CD4-positive, alpha-beta memory T cell (primary cell): ENCODE results near the gene PRDX3. TPM values are rescaled to one million over a fixed set of nuclear protein-coding genes. Genes with fewer than 3 reads are reported as not detected.
"Not testable (repeated sequence)": the region's sequence is repeated elsewhere in the genome, so short reads cannot be mapped to it uniquely, and the experiment has no call there.

Source experiments
- CTCF ChIA-PET: fragments of 350-600 bp; sonication (Branson Sonifier 250); formaldehyde crosslinking; loops from one replicate; lab custom pipeline; 2021; ENCODE audit warnings: inconsistent platforms; ENCODE audit not compliant: partially characterized antibody; lab: Charles Lee
- POLR2A ChIA-PET: fragments of 350-600 bp; sonication (Branson Sonifier 250); formaldehyde crosslinking; loops from one replicate; lab custom pipeline; 2021; ENCODE audit not compliant: partially characterized antibody; lab: Charles Lee
- DNase-seq, 5 donors: peaks; one replicate each; pipeline versions ENCODE4 v3.0.0 to v3.0.0-alpha.2; 2020 to 2022; ENCODE audit warnings: mixed read lengths in 1 of 5
- H3K27ac ChIP-seq: one replicate; pipeline ENCODE4 v1.7.0; 2013; ENCODE audit warnings: low read depth, low read length
- H3K27me3 ChIP-seq: 2 replicates; pipeline ENCODE4 v1.7.0; 2013; ENCODE audit warnings: mild to moderate bottlenecking, low read length, moderate library complexity; ENCODE audit not compliant: insufficient read depth
- H3K36me3 ChIP-seq: 2 replicates; pipeline ENCODE4 v1.7.0; 2013; ENCODE audit warnings: mild to moderate bottlenecking, low read length, moderate library complexity; ENCODE audit not compliant: insufficient read depth
- H3K4me1 ChIP-seq: 2 replicates; pipeline ENCODE4 v1.7.0; 2013; ENCODE audit warnings: mild to moderate bottlenecking, low read length, moderate library complexity; ENCODE audit not compliant: insufficient read depth
- H3K4me3 ChIP-seq, 2 donors: one replicate each; pipeline ENCODE4 v1.7.0; 2013; ENCODE audit warnings: low read length in 2 of 2, mild to moderate bottlenecking in 1 of 2
- H3K9me3 ChIP-seq, 2 donors: one replicate each; pipeline ENCODE4 v1.7.0; 2013; ENCODE audit warnings: low read length in 2 of 2, control low read depth in 1 of 2; ENCODE audit not compliant: control insufficient read depth in 1 of 2
- H3K27ac Mint-ChIP-seq, 7 donors: one replicate each; pipeline ENCODE4 v1.8.0; 2020 to 2021; ENCODE audit warnings: mixed read lengths in 7 of 7, mild to moderate bottlenecking in 6 of 7, inconsistent platforms in 3 of 7, moderate library complexity in 3 of 7
- H3K27me3 Mint-ChIP-seq, 2 donors: one replicate each; pipeline ENCODE4 v1.8.0; 2020 to 2021; ENCODE audit warnings: mixed read lengths in 2 of 2
- H3K36me3 Mint-ChIP-seq, 2 donors: one replicate each; pipeline ENCODE4 v1.8.0; 2020 to 2021; ENCODE audit warnings: mixed read lengths in 2 of 2, inconsistent platforms in 1 of 2, mild to moderate bottlenecking in 1 of 2
- H3K4me1 Mint-ChIP-seq, 4 donors: one replicate each; pipeline ENCODE4 v1.8.0; 2020 to 2021; ENCODE audit warnings: mixed read lengths in 4 of 4, mild to moderate bottlenecking in 1 of 4
- H3K4me3 Mint-ChIP-seq, 8 donors: one replicate each; pipeline ENCODE4 v1.8.0; 2020 to 2021; ENCODE audit warnings: mixed read lengths in 8 of 8, mild to moderate bottlenecking in 7 of 8, moderate library complexity in 6 of 8, inconsistent platforms in 3 of 8
- H3K9me3 Mint-ChIP-seq, 8 donors: one replicate each; pipeline ENCODE4 v1.8.0; 2020 to 2021; ENCODE audit warnings: mixed read lengths in 8 of 8, mild to moderate bottlenecking in 5 of 8, inconsistent platforms in 3 of 8, moderate library complexity in 1 of 8
- intact Hi-C: fragments of 100-400 bp; cut with micrococcal nuclease; formaldehyde crosslinking; loops from one replicate; pipeline ENCODE4 v1.15.1; 2023
- polyA plus RNA-seq, 2 donors: library from polyadenylated mRNA; unstranded; fragments of 300-500 nt; fragmentation: Illumina TruSeq; gene quantifications; one replicate each; pipeline ENCODE4 v1.2.3, GENCODE V29; 2021
- total RNA-seq, 2 experiments: library from RNA; stranded (reverse); gene quantifications; one replicate each; pipeline ENCODE4 v1.2.3, GENCODE V29; 2021

Gene PRDX3
- total and polyA plus RNA-seq, 4 experiments from 2014 or later = 34.3 to 127 (median 81.6) TPM

- CTCF ChIA-PET = interaction anchor here (0.6 to 1.5 kb wide), 3 partner anchors 9 to 223 kb away, joined by 3 to 5 read pairs (median 3); no protein-coding TSS in a partner anchor
These were observed 5.2 kb upstream of the PRDX3 start for GRCh38 chr10:119183664-119184412.

DNA sequence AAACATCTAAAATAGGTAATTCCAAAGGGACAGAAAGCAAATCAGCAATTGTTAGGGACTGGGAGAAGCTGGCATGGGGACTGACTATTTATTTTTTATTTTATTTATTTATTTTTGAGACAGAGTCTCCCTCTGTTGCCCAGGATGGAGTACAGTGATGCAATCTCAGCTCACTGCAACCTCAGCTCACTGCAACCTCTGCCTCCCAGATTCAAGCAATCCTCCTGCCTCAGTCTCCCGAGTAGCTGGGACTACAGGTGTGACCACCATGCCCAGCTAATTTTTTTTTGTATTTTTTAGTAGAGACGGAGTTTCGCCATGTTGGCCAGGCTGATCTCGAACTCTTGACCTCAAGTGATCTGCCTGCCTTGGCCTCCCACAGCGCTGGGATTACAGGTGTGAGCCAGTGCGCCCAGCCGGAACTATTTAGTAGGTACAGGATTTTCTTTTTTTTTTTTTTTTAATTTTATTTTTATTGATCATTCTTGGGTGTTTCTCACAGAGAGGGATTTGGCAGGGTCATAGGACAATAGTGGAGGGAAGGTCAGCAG, 2.3 kb upstream of the PRDX3 start:
- H3K27ac Mint-ChIP-seq, H3K4me3 ChIP-seq, H3K9me3 Mint-ChIP-seq, H3K4me3 Mint-ChIP-seq, H3K36me3 ChIP-seq, H3K27ac ChIP-seq, DNase-seq, intact Hi-C loops, H3K27me3 ChIP-seq, H3K9me3 ChIP-seq, H3K27me3 Mint-ChIP-seq: not testable (repeated sequence)
- Mint-ChIP-seq H3K4me1 (peaks cover 12 to 40% (median 30%) of the 10 kb centered on the region in 4 donors), H3K36me3 (peaks cover 0 to 20% of the 10 kb centered on the region in 2 donors)
- H3K4me1 ChIP-seq = peaks cover 32% of the 10 kb centered on the region
- ChIA-PET CTCF (interaction anchor here (0.8 to 2.8 kb wide), 4 partner anchors 9 to 28 kb away, joined by 3 to 11 read pairs (median 8); partner anchors contain the start of gene GRK5), POLR2A (interaction anchor here (0.8 to 1.1 kb wide), 2 partner anchors 25 to 91 kb away, joined by 3 to 5 read pairs; no protein-coding TSS in a partner anchor)

More at GRCh38 chr10:119183664-119184412, 5.2 kb upstream of the PRDX3 start:
- peak in 1 of 5 donors; percentile 39 for DNase-seq
- Histone ChIP-seq H3K4me1 (peaks cover 8% of the 10 kb centered on the region), H3K4me3 (no peak overlapping the region), H3K27me3 (no peaks in the 10 kb centered on the region), H3K27ac (no peak overlapping the region), H3K9me3 (no peaks in the 10 kb centered on the region), H3K36me3 (no peaks in the 10 kb centered on the region)
- peak overlapping the region in 1 of 7 donors; percentile 14 for H3K27ac Mint-ChIP-seq
- no peaks in the 10 kb centered on the region for H3K9me3 Mint-ChIP-seq
- H3K4me1 Mint-ChIP-seq = peaks cover 2 to 15% (median 10%) of the 10 kb centered on the region in 4 donors
- H3K36me3 Mint-ChIP-seq = peaks cover 0 to 2% of the 10 kb centered on the region in 2 donors
- no peak overlapping the region for H3K4me3 Mint-ChIP-seq
- POLR2A ChIA-PET = interaction anchor here (1.0 kb wide), 1 partner anchor 359 kb away, joined by 4 read pairs; the partner anchor contains the start of gene RGS10
- intact Hi-C loops = no loop called here
- H3K27me3 Mint-ChIP-seq = no peaks in the 10 kb centered on the region

DNA sequence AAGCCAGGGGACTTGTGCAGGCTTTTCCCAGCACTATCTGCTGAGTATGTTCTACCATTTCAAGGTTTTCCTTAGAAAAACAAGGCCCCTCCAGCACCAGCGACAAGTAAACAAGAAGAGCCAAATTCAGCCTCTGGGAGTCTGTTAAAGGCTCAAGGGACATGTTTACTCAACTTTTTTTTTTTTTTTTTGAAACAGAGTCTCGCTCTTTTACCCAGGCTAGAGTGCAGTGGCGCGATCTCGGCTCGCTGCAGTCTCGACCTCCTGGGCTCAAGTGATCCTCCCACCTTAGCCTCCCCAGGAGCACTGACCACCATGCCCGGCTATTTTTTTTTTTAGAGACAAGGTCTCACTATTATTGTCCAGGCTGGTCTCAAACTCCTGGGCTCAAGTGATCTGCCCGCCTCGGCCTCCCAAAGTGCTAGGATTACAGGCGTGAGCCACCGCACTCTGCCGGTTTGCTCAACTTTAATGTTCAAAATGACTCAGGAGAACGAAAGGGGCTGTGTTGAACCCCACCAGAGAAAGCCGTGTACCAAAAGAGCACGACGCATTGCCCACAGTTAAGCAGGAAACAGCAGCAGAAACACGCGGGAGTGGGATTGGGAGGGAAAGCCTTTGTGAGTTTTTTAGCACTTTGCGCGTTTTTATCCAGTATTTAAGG, 772 bp downstream of the PRDX3 start:
- peak overlapping the region; percentile 89 to 99 (median 96) for H3K4me3 Mint-ChIP-seq
- CTCF ChIA-PET = no interaction called here
- H3K4me1 ChIP-seq = peaks cover 44% of the 10 kb centered on the region
- H3K27me3 Mint-ChIP-seq = no peaks in the 10 kb centered on the region
- H3K27me3 ChIP-seq = no peaks in the 10 kb centered on the region
- H3K36me3 ChIP-seq = peaks cover 10% of the 10 kb centered on the region
- peak overlapping the region; percentile 81 for H3K27ac ChIP-seq
- POLR2A ChIA-PET = interaction anchor here (1.9 kb wide), 1 partner anchor 13 kb away, joined by 9 read pairs; the partner anchor contains the start of gene SFXN4
- peaks cover 16 to 51% (median 34%) of the 10 kb centered on the region in 4 donors for H3K4me1 Mint-ChIP-seq
- H3K36me3 Mint-ChIP-seq = peaks cover 5 to 34% of the 10 kb centered on the region in 2 donors
- intact Hi-C loops = loop anchor here (1.0 to 5.0 kb wide), 7 partner anchors 13 to 547 kb away; partner anchors contain the start of genes EIF3A, GRK5 and SFXN4
- peak in 1 of 5 donors; percentile 46 for DNase-seq
- no peaks in the 10 kb centered on the region for H3K9me3 Mint-ChIP-seq
- peak overlapping the region; percentile 96 to 100 for H3K4me3 ChIP-seq
- H3K9me3 ChIP-seq = no peaks in the 10 kb centered on the region
- H3K27ac Mint-ChIP-seq = peak overlapping the region; percentile 85 to 98 (median 96)

GRCh38 chr10:119176166-119176565, 2.4 kb downstream of the PRDX3 start:
- peaks cover 22% of the 10 kb centered on the region for H3K36me3 ChIP-seq
- POLR2A ChIA-PET = interaction anchor here (1.1 to 1.9 kb wide), 3 partner anchors 8 to 31 kb away, joined by 4 to 9 read pairs (median 5); partner anchors contain the start of genes GRK5 and SFXN4
- no peak overlapping the region for H3K27ac ChIP-seq
- Mint-ChIP-seq H3K36me3 (peaks cover 16 to 48% of the 10 kb centered on the region in 2 donors), H3K27me3 (no peaks in the 10 kb centered on the region), H3K27ac (peak overlapping the region in 6 of 7 donors; percentile 48 to 98 (median 74)), H3K9me3 (no peaks in the 10 kb centered on the region), H3K4me3 (peak overlapping the region in 5 of 8 donors; percentile 38 to 99 (median 65)), H3K4me1 (peaks cover 16 to 51% (median 35%) of the 10 kb centered on the region in 4 donors)
- no peak overlapping the region for H3K4me3 ChIP-seq
- no peaks in the 10 kb centered on the region for H3K9me3 ChIP-seq
- H3K27me3 ChIP-seq = no peaks in the 10 kb centered on the region
- peaks cover 44% of the 10 kb centered on the region for H3K4me1 ChIP-seq
- CTCF ChIA-PET = interaction anchor here (0.7 to 1.3 kb wide), 2 partner anchors 9 to 12 kb away, joined by 3 read pairs; no protein-coding TSS in a partner anchor
- DNase-seq = no peak
- intact Hi-C loops = loop anchor here (5.0 kb wide), 2 partner anchors 44 to 144 kb away; no protein-coding TSS in a partner anchor

DNA sequence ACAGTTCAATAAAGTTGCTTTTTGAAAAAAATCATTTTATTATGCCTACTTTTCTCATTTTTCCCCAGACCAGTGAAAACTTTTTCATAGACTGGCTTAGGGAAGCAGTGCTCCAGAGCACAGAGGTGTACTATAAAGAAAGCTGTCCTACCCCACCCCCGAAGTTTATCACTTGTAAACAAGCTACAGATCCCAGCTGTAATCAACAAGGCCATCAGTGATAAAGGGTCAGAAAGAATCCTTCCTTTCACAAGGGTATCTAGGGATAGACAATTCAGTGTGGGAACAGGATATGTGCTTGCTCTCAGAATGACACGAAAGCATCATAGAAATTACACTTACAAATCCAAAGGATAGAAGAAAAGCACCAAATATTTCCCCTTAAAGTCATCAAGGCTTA, 4.5 kb downstream of the PRDX3 start:
- Mint-ChIP-seq H3K27me3 (no peaks in the 10 kb centered on the region), H3K4me1 (peaks cover 16 to 41% (median 30%) of the 10 kb centered on the region in 4 donors), H3K4me3 (no peak overlapping the region), H3K27ac (no peak overlapping the region), H3K36me3 (peaks cover 23 to 60% of the 10 kb centered on the region in 2 donors), H3K9me3 (no peaks in the 10 kb centered on the region)
- intact Hi-C loops = no loop called here
- Histone ChIP-seq H3K36me3 (peaks cover 35% of the 10 kb centered on the region), H3K27me3 (no peaks in the 10 kb centered on the region), H3K4me3 (no peak overlapping the region), H3K4me1 (peaks cover 38% of the 10 kb centered on the region), H3K9me3 (no peaks in the 10 kb centered on the region), H3K27ac (no peak overlapping the region)
- DNase-seq = no peak
- ChIA-PET POLR2A (no interaction called here), CTCF (interaction anchor here (1.2 kb wide), 1 partner anchor 9 kb away, joined by 3 read pairs; no protein-coding TSS in a partner anchor)

DNA sequence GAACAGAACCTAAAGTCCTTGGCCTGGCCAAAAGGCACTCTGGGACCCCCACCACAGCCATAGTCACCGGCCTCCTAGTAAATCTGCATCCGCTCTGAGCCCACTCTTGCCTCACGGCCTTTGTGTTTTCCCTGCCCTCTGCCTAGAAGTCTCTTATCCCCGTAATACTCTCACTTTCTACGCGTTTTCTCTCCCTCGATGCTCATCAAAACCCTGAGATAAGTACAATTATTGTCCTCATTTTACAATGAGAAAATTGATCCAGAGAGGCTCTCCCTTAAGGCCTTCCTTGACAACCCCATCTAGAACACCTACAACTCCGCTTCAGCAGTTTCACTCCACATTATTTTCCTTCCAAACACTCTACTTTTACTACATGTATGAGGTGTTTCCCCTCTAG, 11.6 kb downstream of the PRDX3 start:
- POLR2A ChIA-PET = interaction anchor here (1.1 to 3.2 kb wide), 2 partner anchors 10 to 35 kb away, joined by 5 to 10 read pairs; no protein-coding TSS in a partner anchor
- H3K4me3 ChIP-seq = no peak overlapping the region
- DNase-seq = no peak
- H3K36me3 Mint-ChIP-seq = peaks cover 15 to 48% of the 10 kb centered on the region in 2 donors
- H3K4me3 Mint-ChIP-seq = peak overlapping the region in 7 of 8 donors; percentile 90 to 94 (median 92)
- peaks cover 9 to 38% (median 25%) of the 10 kb centered on the region in 4 donors for H3K4me1 Mint-ChIP-seq
- no peaks in the 10 kb centered on the region for H3K27me3 ChIP-seq
- H3K9me3 ChIP-seq = no peaks in the 10 kb centered on the region
- no peak overlapping the region for H3K27ac ChIP-seq
- H3K9me3 Mint-ChIP-seq = no peaks in the 10 kb centered on the region
- H3K27me3 Mint-ChIP-seq = no peaks in the 10 kb centered on the region
- intact Hi-C loops = loop anchor here (5.0 kb wide), 1 partner anchor 40 kb away; the partner anchor contains the start of gene GRK5
- peaks cover 20% of the 10 kb centered on the region for H3K4me1 ChIP-seq
- H3K27ac Mint-ChIP-seq = peak overlapping the region; percentile 53 to 96 (median 87)
- peaks cover 29% of the 10 kb centered on the region for H3K36me3 ChIP-seq
- CTCF ChIA-PET = interaction anchor here (0.5 to 0.6 kb wide), 2 partner anchors 9 to 749 kb away, joined by 3 read pairs; no protein-coding TSS in a partner anchor
